SK-N-SH (cell line): ENCODE results near the gene MAPK14. TPM values are rescaled to one million over a fixed set of nuclear protein-coding genes. Genes with fewer than 3 reads are reported as not detected.
A peak's percentile ranks its signal among the peaks of the same experiment; 100 is the strongest.

ENCODE experiments used
- CTCF ChIA-PET: fragments of 300-600, 350-600 bp; formaldehyde crosslinking; extraction: SDS; loops from one replicate; lab custom pipeline; 2021; lab: Yijun Ruan, JAX
- POLR2A ChIA-PET: fragments of 350-600 bp; sonication (Branson Sonifier 250); formaldehyde crosslinking; extraction: SDS; loops from one replicate; lab custom pipeline; 2020; ENCODE audit warnings: antibody characterized with exemption, inconsistent platforms; lab: Yijun Ruan, JAX
- DNase-seq: peaks from one replicate; pipeline ENCODE4 v3.0.0; 2012
- H2AFZ ChIP-seq: fragments of 200-600 bp; sonication (generic); 2 replicates; pipeline ENCODE4 v1.8.1; 2016; ENCODE audit warnings: antibody characterized with exemption, mild to moderate bottlenecking, low read depth
- H3F3A ChIP-seq: fragments of 200-600 bp; sonication (generic); replicated peaks from 2 replicates; pipeline ENCODE3; 2016; ENCODE audit warnings: antibody characterized with exemption, mild to moderate bottlenecking; ENCODE audit not compliant: insufficient read depth
- H3K27ac ChIP-seq, 2 experiments: fragments of 200-500 bp in 1 of 2; fragments of 200-600 bp in 1 of 2; sonication (Bioruptor generic) in 1 of 2; sonication (generic), shearing (Covaris generic) in 1 of 2; 2 replicates each; pipeline versions ENCODE4 v1.5.1 to v1.6.1; 2014 to 2016; ENCODE audit warnings: low read depth in 2 of 2, inconsistent platforms in 1 of 2, low read length in 1 of 2, mild to moderate bottlenecking in 1 of 2, mixed read lengths in 1 of 2
- H3K27me3 ChIP-seq: fragments of 200-600 bp; sonication (generic), shearing (Covaris generic); 2 replicates; pipeline ENCODE4 v1.6.1; 2016; ENCODE audit warnings: mixed run types; ENCODE audit not compliant: insufficient read depth
- H3K36me3 ChIP-seq, 2 experiments: fragments of 200-500 bp in 1 of 2; fragments of 200-600 bp in 1 of 2; sonication (Bioruptor generic) in 1 of 2; sonication (generic) in 1 of 2; replicated peaks in 1 of 2; 2 replicates each; pipeline versions ENCODE3 to v1.5.1; 2014 to 2016; ENCODE audit warnings: low read length in 1 of 2, mild to moderate bottlenecking in 1 of 2; ENCODE audit not compliant: insufficient read depth in 2 of 2, control insufficient read depth in 1 of 2
- H3K4me1 ChIP-seq, 2 experiments: fragments of 200-500 bp in 1 of 2; fragments of 200-600 bp in 1 of 2; sonication (Bioruptor generic) in 1 of 2; sonication (generic), shearing (Covaris generic) in 1 of 2; 2 replicates each; pipeline versions ENCODE4 v1.5.1 to v1.6.1; 2014 to 2016; ENCODE audit warnings: low read depth in 1 of 2, low read length in 1 of 2, mixed run types in 1 of 2; ENCODE audit not compliant: insufficient read depth in 2 of 2, control insufficient read depth in 1 of 2
- H3K4me2 ChIP-seq: fragments of 200-600 bp; sonication (generic), shearing (Covaris generic); 2 replicates; pipeline ENCODE4 v1.6.1; 2017; ENCODE audit warnings: mixed run types
- H3K4me3 ChIP-seq, 2 experiments: fragments of 200-500 bp in 1 of 2; fragments of 200-600 bp in 1 of 2; sonication (Bioruptor generic) in 1 of 2; sonication (generic), shearing (Covaris generic) in 1 of 2; 2 replicates each; pipeline versions ENCODE4 v1.5.1 to v1.8.1; 2014 to 2016; ENCODE audit warnings: low read depth in 2 of 2, inconsistent platforms in 1 of 2, low read length in 1 of 2, mild to moderate bottlenecking in 1 of 2, mixed read lengths in 1 of 2, moderate library complexity in 1 of 2
- H3K79me2 ChIP-seq: fragments of 200-600 bp; sonication (generic); 2 replicates; pipeline ENCODE4 v1.8.1; 2017; ENCODE audit warnings: mild to moderate bottlenecking; ENCODE audit not compliant: insufficient read depth
- H3K9ac ChIP-seq: fragments of 200-600 bp; sonication (generic); 2 replicates; pipeline ENCODE4 v1.6.1; 2017; ENCODE audit warnings: mixed run types
- H3K9me2 ChIP-seq: fragments of 200-600 bp; sonication (generic); 2 replicates; pipeline ENCODE4 v1.6.1; 2017; ENCODE audit warnings: mixed run types
- H3K9me3 ChIP-seq: fragments of 200-600 bp; sonication (generic); 2 replicates; pipeline ENCODE4 v1.6.1; 2017; ENCODE audit warnings: mixed run types, mild to moderate bottlenecking, moderate library complexity
- H4K20me1 ChIP-seq: fragments of 200-600 bp; sonication (generic); 2 replicates; pipeline ENCODE4 v1.6.1; 2017; ENCODE audit warnings: mild to moderate bottlenecking, mixed run types; ENCODE audit not compliant: insufficient read depth
- EZH2phosphoT487 ChIP-seq: fragments of 200-600 bp; sonication (generic); IDR thresholded peaks from 2 replicates; pipeline ENCODE4 v1.6.1; 2017; ENCODE audit warnings: low read depth, mixed run types, mild to moderate bottlenecking, antibody characterized with exemption, moderate library complexity, borderline replicate concordance
- FOXJ3 ChIP-seq: sonication (generic); formaldehyde crosslinking; IDR thresholded peaks from 2 replicates; pipeline ENCODE4 v1.5.1; 2020; ENCODE audit warnings: mild to moderate bottlenecking, missing genetic modification reagents
- GABPA ChIP-seq: IDR thresholded peaks from 2 replicates; pipeline ENCODE4 v1.4.0; 2012; ENCODE audit warnings: low read depth, mild to moderate bottlenecking
- JUND ChIP-seq: IDR thresholded peaks from 2 replicates; pipeline ENCODE4 v1.4.0; 2012
- NFIC ChIP-seq: IDR thresholded peaks from 2 replicates; pipeline ENCODE4 v1.4.0; 2012; ENCODE audit warnings: borderline replicate concordance
- POLR2AphosphoS5 ChIP-seq: IDR thresholded peaks from 2 replicates; pipeline ENCODE4 v1.6.1; 2012; ENCODE audit warnings: low read depth, low read length
- RAD21 ChIP-seq: IDR thresholded peaks from 2 replicates; pipeline ENCODE4 v1.6.1; 2012; ENCODE audit warnings: mild to moderate bottlenecking, low read length
- RCOR1 ChIP-seq: fragments of 150-350 bp; IDR thresholded peaks from 2 replicates; pipeline ENCODE4 v1.6.1; 2017; ENCODE audit warnings: antibody characterized with exemption, low read length
- RFX5 ChIP-seq: IDR thresholded peaks from 2 replicates; pipeline ENCODE4 v1.6.1; 2012; ENCODE audit warnings: mild to moderate bottlenecking, improper control_type of control experiment, low read length
- RXRA ChIP-seq: IDR thresholded peaks from 2 replicates; pipeline ENCODE4 v1.4.0; 2012; ENCODE audit warnings: low read depth, mild to moderate bottlenecking, borderline replicate concordance
- SIN3A ChIP-seq: IDR thresholded peaks from 2 replicates; pipeline ENCODE4 v1.6.1; 2012; ENCODE audit warnings: low read depth, mild to moderate bottlenecking, low read length, moderate library complexity, borderline replicate concordance
- TCF12 ChIP-seq: IDR thresholded peaks from 2 replicates; pipeline ENCODE4 v1.4.0; 2012
- TEAD4 ChIP-seq: IDR thresholded peaks from 2 replicates; pipeline ENCODE4 v1.4.0; 2012; ENCODE audit warnings: mild to moderate bottlenecking, borderline replicate concordance; ENCODE audit not compliant: insufficient read depth
- YY1 ChIP-seq: IDR thresholded peaks from 2 replicates; pipeline ENCODE4 v1.4.0; 2012; ENCODE audit warnings: low read depth, mild to moderate bottlenecking
- WGBS: methylation state at CpG from one replicate; pipeline ENCODE4 v1.1.6; 2017; ENCODE audit warnings: low lambda C conversion rate; 5-methylcytosine and 5-hydroxymethylcytosine counted together
- polyA plus RNA-seq, 3 experiments: library from polyadenylated mRNA; depleted of rRNA; stranded (reverse); fragments of >200 nt; gene quantifications; 2 replicates each; pipeline ENCODE4 v1.2.3, GENCODE V29; 2012
- TF ChIP-seq, protein P1 (sequence below): fragments of 150-350 bp; IDR thresholded peaks from 2 replicates; pipeline ENCODE4 v1.6.1; 2016; ENCODE audit warnings: mild to moderate bottlenecking, low read depth, low read length
- TF ChIP-seq, protein P2 (sequence below): IDR thresholded peaks from 2 replicates; pipeline ENCODE4 v1.4.0; 2012; ENCODE audit warnings: low read depth, borderline replicate concordance
- TF ChIP-seq, protein P3 (sequence below): IDR thresholded peaks from 2 replicates; pipeline ENCODE4; 2012
- TF ChIP-seq, protein P4 (sequence below): IDR thresholded peaks from 2 replicates; pipeline ENCODE4 v1.6.1; 2012; ENCODE audit warnings: mild to moderate bottlenecking, low read depth, low read length, moderate library complexity

The MAPK14 gene
- polyA plus RNA-seq, 1 of the 3 experiments (the other 2 are of a cell fraction) = 19.8 TPM

GRCh38 chr6:36064770-36065396 is 37.3 kb downstream of the MAPK14 start:
- no peak for DNase-seq
- no peak overlapping the region for H2AFZ ChIP-seq
- H3K4me2 ChIP-seq = peak overlapping the region; percentile 22; the same call in 1 of the 2 replicates
- no peaks in the 10 kb centered on the region for H3K9me3 ChIP-seq
- H3K27ac ChIP-seq = no peak overlapping the region
- 93% methylated on average over 3 of the region's 3 CpGs for WGBS
- no peak overlapping the region for H3K9ac ChIP-seq
- H3K36me3 ChIP-seq = peaks cover 7 to 15% of the 10 kb centered on the region in 2 experiments
- ChIA-PET POLR2A (no interaction called here), CTCF (interaction anchor here (0.8 to 4.2 kb wide), 5 partner anchors 9 to 59 kb away, joined by 3 to 21 read pairs (median 3); no protein-coding TSS in a partner anchor)
- no peak overlapping the region for H3K4me3 ChIP-seq
- H3K79me2 ChIP-seq = peaks cover 77% of the 10 kb centered on the region
- H3K4me1 ChIP-seq = peaks cover 9 to 22% of the 10 kb centered on the region in 2 experiments; a peak in 3 of 4 replicates
- peaks cover 4% of the 10 kb centered on the region for H3F3A ChIP-seq
- H3K27me3 ChIP-seq = no peaks in the 10 kb centered on the region
- no peaks in the 10 kb centered on the region for H3K9me2 ChIP-seq
- H4K20me1 ChIP-seq = peaks cover 62% of the 10 kb centered on the region
- TF ChIP-seq, protein P1, sequence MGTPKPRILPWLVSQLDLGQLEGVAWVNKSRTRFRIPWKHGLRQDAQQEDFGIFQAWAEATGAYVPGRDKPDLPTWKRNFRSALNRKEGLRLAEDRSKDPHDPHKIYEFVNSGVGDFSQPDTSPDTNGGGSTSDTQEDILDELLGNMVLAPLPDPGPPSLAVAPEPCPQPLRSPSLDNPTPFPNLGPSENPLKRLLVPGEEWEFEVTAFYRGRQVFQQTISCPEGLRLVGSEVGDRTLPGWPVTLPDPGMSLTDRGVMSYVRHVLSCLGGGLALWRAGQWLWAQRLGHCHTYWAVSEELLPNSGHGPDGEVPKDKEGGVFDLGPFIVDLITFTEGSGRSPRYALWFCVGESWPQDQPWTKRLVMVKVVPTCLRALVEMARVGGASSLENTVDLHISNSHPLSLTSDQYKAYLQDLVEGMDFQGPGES = no peak
- TF ChIP-seq EZH2phosphoT487 = no peak
- TF ChIP-seq, protein P2, sequence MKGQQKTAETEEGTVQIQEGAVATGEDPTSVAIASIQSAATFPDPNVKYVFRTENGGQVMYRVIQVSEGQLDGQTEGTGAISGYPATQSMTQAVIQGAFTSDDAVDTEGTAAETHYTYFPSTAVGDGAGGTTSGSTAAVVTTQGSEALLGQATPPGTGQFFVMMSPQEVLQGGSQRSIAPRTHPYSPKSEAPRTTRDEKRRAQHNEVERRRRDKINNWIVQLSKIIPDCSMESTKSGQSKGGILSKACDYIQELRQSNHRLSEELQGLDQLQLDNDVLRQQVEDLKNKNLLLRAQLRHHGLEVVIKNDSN = no peak
- no peak for TF ChIP-seq GABPA
- no peak for TF ChIP-seq TCF12
- TF ChIP-seq TEAD4 = no peak
- TF ChIP-seq, protein P3, sequence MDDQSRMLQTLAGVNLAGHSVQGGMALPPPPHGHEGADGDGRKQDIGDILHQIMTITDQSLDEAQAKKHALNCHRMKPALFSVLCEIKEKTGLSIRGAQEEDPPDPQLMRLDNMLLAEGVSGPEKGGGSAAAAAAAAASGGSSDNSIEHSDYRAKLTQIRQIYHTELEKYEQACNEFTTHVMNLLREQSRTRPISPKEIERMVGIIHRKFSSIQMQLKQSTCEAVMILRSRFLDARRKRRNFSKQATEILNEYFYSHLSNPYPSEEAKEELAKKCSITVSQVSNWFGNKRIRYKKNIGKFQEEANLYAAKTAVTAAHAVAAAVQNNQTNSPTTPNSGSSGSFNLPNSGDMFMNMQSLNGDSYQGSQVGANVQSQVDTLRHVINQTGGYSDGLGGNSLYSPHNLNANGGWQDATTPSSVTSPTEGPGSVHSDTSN = no peak
- no peak for TF ChIP-seq JUND
- no peak for TF ChIP-seq YY1
- no peak for TF ChIP-seq RAD21
- TF ChIP-seq SIN3A = no peak
- no peak for TF ChIP-seq RXRA
- no peak for TF ChIP-seq FOXJ3 (CRISPR knock-in tag)
- TF ChIP-seq RCOR1 = no peak
- no peak for TF ChIP-seq RFX5
- TF ChIP-seq, protein P4, sequence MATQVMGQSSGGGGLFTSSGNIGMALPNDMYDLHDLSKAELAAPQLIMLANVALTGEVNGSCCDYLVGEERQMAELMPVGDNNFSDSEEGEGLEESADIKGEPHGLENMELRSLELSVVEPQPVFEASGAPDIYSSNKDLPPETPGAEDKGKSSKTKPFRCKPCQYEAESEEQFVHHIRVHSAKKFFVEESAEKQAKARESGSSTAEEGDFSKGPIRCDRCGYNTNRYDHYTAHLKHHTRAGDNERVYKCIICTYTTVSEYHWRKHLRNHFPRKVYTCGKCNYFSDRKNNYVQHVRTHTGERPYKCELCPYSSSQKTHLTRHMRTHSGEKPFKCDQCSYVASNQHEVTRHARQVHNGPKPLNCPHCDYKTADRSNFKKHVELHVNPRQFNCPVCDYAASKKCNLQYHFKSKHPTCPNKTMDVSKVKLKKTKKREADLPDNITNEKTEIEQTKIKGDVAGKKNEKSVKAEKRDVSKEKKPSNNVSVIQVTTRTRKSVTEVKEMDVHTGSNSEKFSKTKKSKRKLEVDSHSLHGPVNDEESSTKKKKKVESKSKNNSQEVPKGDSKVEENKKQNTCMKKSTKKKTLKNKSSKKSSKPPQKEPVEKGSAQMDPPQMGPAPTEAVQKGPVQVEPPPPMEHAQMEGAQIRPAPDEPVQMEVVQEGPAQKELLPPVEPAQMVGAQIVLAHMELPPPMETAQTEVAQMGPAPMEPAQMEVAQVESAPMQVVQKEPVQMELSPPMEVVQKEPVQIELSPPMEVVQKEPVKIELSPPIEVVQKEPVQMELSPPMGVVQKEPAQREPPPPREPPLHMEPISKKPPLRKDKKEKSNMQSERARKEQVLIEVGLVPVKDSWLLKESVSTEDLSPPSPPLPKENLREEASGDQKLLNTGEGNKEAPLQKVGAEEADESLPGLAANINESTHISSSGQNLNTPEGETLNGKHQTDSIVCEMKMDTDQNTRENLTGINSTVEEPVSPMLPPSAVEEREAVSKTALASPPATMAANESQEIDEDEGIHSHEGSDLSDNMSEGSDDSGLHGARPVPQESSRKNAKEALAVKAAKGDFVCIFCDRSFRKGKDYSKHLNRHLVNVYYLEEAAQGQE = no peak
- TF ChIP-seq NFIC = no peak
- TF ChIP-seq POLR2AphosphoS5 = no peak
